ENCODE measurements around the gene PDE4B.

- no peak for TF ChIP-seq CTCF (IDR thresholded peaks at IDR 0.05)
- TF ChIP-seq POLR2A (IDR thresholded peaks at IDR 0.05) = no peak
Measured at GRCh38 chr1:65980237-65980636, 187.5 kb downstream of the PDE4B start.

Data from body of pancreas (tissue), 4 donors.